GM19452 (cell line): ENCODE measurements around the gene GOLGA6D.
"Not testable (repeated sequence)": the region's sequence is repeated elsewhere in the genome, so short reads cannot be mapped to it uniquely, and the experiment has no call there.

ENCODE experiments used
- ATAC-seq: cut with Tn5 transposase; IDR thresholded peaks from one replicate; pipeline ENCODE4 v1.9.1; 2021; ENCODE audit not compliant: unreplicated experiment

The GOLGA6D gene, protein sequence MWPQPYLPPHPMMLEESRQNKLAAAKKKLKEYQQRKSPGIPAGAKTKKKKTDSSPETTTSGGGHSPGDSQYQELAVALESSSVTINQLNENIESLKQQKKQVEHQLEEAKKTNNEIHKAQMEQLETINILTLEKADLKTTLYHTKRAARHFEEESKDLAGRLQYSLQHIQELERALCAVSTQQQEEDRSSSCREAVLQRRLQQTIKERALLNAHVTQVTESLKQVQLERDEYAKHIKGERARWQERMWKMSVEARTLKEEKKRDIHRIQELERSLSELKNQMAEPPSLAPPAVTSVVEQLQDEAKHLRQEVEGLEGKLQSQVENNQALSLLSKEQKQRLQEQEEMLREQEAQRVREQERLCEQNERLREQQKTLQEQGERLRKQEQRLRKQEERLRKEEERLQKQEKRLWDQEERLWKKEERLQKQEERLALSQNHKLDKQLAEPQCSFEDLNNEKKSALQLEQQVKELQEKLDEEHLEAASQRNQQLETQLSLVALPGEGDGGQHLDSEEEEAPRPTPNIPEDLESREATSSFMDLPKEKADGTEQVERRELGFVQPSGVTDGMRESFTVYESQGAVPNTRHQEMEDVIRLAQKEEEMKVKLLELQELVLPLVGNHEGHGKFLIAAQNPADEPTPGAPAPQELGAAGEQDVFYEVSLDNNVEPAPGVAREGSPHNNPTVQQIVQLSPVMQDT

DNA sequence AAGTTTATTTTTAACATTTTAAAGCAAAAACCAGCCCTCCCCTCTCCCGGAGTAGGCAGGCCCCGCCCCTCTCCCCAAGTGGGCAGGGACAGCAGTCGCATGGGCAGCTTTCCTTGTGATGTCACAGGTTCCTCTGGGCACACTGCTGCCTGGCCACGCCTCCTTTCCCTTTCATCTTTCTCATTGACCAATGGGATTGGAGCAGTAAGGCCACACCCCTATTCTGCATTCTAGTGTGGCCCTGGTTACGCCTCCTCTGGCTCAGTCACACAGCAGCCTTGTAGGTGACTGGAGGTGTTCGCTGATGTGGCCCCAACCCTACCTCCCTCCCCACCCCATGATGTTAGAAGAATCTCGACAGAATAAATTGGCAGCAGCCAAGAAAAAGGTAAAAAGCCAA lies at the start of gene GOLGA6D:
Gene GOLGA6D (plus strand): TSS at position 264 of the 400 bp plus-strand sequence. CDS start 41 bp downstream, at position 305.
- not testable (repeated sequence) for ATAC-seq

DNA sequence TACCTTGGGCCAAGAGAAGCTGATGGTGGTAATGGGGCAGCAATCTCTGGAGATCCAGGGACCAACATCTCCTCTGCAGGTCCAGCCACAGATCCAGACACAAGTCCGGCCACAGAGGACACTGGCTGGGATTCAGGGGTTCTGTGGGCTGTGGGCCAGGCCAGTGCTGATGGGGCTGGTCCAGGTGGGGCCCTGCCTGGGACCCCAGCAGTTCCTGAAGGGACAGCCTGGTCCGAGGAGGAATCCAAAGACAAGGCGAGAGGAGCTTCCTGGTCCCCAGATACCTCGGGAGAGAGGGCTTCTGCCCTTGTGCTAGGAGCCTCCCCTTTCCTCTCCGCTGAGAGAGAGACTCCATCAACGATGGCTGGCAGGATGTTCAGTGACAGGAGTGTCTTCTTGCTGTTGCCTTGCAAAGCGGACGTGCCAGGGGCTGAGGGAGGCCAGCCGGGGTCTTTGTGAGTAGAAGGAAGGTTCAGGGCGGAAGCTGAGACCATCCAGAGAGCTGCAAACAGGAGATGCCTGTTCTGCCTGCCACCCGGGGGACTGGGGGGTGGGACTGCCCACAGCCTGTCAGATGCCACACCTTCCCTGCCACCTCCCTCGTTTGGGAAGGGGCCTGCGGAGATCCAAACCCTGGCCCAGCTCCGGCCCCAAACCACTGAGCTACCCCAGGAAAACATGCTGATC lies 49.0 kb upstream of the GOLGA6D start:
- no peak for ATAC-seq

DNA sequence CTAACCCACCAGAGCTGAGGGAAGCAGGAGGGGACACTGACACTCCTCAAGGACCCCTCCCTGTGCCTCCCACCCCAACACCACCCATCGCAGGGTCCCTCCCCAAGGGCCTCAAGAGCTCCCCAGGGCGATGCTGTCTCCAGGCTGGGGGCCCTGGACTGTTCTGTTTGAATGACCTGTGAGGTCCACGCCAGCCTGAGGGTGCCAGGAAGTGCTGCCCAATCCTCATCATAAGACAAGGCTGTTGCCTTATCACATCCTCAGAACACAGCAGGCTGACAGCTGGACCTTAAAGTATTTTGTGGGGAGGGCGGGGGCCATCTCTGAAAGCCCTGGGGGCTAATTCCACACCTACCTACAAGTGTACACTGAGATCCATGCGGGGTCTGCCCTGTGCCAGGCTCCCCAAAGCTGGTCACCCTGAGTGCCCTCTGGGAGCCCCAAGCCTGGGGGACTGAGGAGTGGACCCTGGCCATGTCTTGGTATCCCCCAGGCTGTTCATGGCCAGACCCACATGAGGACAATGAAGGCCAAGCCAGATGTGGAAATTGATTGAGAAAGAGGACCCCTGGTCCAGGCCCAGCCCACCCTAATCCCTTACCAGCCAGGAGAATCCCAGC lies 48.3 kb upstream of the GOLGA6D start:
- ATAC-seq: no peak

DNA sequence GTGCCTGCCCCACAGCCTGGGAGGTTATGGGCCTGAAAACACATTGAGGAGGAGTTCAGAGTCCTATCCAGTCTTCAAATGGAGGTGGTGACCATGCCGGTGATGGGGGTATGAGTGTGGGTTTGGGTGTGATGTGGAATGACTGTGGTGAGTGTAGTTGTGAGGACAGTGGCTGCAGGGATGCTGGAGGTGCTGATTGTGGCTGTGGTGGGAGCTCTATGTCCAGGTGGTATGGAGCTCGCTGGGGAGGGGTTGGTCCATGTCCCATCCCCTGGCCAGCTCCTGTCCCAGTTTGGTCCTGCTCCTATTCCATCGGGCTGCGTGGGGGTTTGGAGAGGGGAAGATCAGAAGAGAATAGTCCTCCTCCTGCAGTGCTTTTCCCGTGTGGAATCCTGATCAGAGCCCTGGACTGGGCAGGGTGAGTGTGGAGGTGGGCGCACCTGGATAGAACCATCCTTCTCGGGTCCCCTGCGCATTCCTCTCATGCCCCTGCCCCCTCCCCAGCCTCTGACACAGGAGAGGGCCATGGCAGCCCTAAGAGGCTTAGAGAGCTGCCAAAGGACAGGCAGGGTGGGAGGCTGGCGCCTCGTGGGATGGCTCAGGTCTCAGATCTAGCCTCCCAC lies 47.5 kb upstream of the GOLGA6D start:
- ATAC-seq: no peak

DNA sequence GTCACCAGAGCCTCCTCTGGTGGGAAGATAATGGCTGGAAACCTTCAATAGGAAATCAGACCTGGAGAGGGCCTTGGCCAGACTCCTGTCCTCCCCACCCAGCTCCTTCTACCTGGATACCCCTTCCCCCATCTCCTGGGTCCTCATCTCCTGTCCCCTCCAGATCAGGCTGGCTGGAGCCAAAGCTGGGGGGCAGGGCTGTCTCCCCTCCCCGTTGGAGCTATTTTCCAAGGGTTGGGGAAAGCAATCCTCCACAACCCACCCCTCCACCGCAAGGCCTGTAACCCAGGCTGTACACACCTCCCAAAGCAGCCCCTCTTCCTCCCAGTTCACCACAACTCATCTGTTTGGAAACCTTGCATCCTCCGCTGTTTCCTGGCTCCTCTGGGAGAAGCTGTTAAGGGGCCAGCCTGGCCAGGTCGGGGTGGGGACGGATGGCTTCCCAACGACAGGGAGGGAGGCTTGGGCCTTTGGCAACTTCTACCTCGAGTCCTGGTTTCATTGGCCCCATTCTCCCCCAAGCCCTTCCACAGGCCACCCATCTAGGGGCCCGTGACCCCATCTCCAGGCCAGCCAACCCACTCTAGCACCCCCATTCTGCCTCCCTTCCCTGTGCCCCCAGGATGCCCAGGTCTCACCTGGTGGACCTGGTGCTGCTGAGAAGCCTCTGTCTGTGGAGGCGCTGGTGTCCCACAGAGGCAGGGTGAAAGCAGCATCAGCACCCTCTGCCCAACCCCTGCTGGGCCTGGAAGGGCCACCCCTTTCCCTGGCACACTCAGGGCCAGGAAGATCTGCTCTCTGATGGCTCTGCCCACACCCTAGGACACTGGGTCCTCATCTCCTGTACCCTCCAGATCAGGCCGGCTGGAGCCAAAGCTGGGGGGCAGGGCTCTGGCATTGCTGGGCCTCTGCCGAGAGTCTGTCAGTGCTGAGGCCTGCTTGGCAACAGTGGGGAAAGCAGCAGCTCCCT lies 46.6 kb upstream of the GOLGA6D start:
- no peak for ATAC-seq

DNA sequence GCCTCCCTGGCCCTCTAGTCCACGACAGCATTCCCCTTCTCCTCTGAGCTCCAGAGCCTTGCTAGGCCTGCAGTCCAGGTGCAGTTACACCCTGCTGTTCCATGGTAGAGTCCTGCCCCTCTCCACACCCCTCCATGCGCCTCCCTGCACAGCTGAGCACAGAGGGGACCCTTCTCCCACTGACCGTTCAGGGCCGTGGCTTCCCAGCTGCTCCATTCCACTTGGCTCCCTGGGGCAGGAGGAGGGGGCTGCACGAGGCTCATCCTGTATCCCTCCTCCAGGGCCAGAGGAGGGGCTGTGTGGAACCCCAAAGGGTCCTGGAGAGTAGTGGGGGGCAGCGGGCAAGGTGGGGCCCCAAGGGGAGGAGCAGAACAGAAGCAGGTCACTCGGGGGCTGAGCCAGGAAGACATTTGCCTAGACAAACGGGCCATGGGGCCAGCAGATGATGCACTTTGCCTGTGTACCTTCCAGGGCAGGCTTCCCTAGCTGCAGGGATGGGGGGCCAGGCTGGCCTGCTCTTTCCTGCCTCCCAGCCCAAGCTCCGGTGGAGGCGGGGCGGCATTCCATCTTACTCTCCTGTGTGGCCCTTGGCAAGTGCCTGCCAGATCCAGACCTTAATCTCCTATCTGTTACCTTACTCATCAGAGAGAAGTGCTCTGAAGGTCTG lies 45.2 kb upstream of the GOLGA6D start:
- no peak for ATAC-seq

DNA sequence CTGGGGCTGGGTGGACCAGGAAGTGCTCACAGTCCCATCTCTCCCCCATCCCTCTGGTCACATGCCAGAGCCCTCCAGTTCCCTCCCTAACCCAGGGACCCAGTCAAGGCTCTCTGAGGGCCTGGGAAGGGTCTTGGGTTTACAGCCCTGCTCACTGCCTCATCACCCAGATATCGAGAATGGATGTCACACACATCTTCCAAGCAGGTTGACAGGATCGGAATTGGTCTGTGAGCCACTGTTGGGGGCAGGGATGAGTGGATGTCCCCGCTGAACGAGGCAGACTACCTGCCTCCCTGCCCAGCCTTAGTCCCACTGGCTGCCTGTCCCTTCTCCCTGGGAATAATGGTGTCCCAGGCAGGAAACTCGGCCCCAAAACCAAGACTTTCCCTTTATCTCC lies 44.5 kb upstream of the GOLGA6D start:
- ATAC-seq: no peak

DNA sequence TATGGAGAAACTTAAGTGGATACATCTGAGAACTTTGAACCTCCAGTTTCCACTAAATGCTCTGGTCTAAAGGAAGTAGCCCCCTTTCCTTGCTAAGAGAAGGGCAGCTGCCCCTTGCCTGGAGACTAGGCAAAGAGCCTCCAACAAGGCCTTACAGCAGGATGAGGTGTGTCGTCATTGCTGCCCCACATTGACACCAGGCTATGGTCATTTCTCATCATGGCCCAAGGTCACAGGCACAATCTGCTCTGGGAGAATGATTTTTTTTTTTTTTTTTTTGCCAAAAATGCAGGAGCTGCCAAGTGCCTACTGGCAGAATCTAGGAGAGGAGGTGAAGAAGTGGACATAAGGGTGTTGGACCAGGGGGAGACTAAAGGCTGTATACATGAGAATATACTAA lies 36.9 kb upstream of the GOLGA6D start:
- ATAC-seq: not testable (repeated sequence)

DNA sequence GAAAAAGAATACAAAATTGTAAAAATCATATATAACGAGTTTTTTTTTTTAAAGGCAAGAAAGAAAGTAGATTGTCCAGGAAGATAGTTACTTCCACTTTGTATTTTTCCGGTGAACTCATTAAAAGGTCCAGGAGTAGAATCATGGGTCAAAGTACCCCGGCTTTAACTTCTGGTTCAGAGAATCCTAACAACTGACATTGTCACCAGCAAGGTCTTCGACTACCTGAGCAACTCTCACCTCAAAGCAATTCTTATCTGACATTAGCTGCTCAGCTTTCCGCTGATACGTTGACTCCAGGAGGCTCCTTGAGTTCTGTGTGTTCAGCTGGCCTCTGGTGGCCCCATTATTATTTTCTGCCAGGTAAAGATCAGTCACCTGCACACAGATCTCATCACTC lies 33.6 kb upstream of the GOLGA6D start:
- ATAC-seq: not testable (repeated sequence)

DNA sequence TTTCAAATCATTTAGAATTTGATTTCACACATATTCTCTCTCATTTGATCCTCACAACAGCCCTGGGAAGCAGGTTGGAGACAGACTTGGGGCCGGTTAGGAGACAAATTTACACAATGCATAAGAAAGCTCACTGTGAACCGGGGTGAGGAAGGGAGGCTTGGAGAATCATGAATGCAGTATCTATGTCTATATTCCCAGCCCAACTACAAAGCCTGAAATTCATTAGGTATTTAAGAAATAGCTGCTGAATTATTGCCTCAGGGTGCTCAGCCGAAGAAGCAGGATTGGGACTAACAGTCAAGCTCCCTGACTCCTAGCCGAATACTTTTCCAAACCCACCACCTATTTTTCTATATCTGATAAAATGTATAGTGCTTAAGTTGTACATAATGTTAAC lies 32.9 kb upstream of the GOLGA6D start:
- no peak for ATAC-seq

DNA sequence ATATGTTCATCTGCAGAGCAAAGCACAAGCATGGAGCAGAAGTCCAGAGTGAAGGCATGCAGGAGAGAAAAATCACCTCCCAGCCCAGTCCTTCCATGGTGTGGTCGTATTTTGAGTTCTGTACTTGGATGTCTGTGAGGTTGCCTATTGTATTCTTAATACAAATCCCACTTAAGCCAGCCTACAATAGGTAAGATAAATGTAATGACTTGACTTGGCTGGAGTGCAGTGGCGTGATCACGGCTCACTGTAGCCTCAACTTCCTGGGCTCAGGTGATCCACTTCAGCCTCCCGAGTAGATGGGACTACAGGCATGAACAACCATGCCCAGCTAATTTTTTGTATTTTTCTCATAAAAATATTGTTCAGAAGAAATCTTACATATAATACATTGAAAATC lies 31.3 kb upstream of the GOLGA6D start:
- ATAC-seq: not testable (repeated sequence)

DNA sequence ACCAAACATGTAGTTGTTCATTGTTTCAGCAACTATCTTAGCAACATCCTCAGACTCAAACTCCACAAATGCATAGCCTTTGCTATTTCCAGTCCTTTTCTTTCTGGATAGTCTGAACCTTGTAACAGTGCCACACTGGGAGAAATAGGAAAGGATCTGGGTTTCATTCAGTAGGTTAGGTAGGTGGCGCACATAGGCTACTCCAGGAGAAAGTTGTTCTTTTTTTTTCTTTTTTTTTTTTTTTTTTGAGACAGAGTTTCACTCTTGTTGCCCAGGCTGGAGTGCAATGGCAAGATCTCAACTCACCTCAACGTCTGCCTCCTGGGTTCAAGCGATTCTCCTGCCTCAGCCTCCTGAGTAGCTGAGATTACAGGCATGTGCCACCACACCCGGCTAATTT lies 30.4 kb upstream of the GOLGA6D start:
- not testable (repeated sequence) for ATAC-seq

DNA sequence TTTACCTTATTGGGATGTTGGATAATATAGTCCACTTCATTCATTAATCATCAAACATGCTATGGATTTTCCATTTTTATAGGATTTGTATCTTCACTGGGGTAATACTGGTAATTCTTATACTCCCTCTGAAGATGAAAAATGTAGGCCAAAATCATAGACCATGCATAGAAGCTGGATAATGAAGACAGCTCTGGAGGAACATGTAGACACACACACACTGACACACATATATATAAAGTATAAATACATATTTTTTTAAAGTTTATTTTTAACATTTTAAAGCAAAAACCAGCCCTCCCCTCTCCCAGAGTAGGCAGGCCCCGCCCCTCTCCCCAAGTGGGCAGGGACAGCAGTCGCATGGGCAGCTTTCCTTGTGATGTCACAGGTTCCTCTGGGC lies 24.6 kb upstream of the GOLGA6D start, which contains the start of gene GOLGA6C:
Gene GOLGA6C (plus strand): TSS at position 301 of the 400 bp plus-strand sequence. CDS start 265 bp downstream, outside the sequence.
- not testable (repeated sequence) for ATAC-seq

DNA sequence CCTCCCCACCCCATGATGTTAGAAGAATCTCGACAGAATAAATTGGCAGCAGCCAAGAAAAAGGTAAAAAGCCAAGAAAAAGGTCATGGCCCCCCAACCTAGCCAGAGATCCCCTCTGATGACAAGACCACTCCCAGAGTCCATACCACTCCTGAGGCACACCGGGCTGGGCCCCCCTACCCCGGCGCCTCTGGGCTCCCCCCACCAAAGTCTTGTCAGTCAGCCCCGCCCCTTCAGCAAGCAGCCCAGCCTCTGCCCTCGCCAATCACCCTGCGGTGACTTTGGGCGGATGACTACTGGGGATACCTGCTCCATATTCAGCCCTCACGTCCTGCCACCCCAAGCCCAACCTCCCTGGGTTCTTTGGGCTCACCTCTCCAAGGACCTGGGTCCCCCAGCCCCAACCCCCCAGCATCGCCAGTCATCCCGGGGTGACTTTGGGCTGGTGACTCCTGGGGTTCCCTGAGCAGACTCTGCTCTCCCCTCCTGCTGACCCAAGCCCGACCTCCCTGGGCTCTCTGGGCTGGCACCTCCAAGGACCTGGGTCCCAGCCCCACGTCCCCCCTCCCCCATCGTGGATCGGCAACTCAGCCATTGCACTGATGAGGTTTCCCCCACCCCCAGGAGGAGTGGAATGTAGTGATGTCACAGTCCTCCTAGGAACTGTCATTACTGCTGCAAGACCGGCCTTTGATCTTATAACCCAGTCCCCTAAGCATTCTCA lies 23.9 kb upstream of the GOLGA6D start:
- not testable (repeated sequence) for ATAC-seq

DNA sequence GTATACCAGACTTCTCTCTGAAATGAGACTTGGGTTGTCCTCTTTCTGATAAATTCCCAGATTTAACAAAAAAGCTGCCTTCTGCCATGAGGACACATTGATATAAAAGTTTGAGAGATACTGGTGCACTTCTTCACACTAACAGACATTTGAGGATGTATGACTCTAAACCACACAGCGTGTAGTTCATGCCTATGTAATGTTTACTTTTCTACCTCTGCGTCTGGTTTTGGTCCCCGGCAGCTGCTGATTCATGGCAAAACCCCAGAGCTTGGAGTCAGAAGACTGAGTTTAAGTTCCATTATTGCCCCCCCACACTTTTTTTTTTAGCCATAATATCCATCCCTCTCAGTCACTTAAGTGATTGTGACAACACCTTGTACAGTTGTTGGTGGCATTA lies 22.8 kb upstream of the GOLGA6D start:
- not testable (repeated sequence) for ATAC-seq

DNA sequence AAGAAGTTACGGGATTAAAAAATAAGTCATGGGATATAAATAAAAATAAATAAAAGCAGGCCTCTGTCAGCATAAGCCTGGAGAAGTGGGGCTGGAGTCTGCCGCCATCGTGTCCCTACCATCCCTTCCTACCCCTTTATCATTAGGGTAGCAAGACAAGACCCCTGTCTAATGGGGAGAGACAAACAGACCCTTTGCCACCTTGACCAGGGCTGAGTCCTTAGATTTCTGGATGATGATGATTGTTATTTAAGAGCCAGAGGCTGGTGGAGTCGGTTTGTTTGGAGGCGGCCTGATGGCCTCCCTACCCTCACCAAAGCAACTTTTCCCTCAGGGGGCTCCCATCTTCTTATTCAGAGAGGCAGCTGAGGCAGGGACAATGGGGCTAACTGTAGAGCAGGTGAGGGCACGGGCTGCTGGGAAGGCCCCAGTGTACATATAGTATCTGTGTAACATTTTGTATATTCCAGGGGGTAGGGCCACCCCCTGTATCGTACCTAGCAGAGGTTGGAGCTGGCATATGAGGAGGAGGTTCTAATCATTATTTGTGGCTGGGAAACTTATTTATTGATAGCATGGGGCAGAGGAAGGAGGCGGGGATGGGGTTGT lies 8.8 kb upstream of the GOLGA6D start:
- not testable (repeated sequence) for ATAC-seq

DNA sequence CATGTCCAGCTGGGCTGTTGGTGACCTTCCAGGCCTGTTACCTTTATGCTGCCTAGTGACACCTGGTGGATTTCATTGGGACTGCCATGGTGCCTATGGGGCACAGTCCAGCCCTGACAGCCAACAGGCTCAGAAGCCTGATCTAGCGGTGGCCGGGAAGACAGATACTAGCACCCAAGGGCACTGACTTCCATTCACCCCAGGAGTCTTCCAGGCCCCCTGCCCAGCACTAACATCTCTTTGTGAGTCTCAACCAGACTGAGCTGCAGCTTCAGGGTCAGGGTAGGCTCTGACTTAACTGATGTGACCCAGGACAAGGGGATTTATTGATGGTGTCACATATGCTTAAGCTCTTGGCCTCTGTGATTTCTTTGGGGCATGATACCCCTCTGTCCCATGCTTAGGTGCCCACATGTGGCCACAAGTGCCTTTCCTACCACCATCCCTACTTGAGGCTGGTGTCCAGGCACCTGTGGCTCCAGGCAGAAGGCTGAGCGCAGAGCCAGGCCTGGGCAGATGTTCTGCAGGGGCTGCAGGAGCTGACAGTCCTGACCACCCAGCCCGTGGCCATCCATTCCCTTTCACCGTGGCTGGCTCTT lies 8.0 kb upstream of the GOLGA6D start:
- ATAC-seq: not testable (repeated sequence)
